HCT116 (cell line): ENCODE data around the gene AOAH. TPM values are rescaled to one million over a fixed set of nuclear protein-coding genes. Genes with fewer than 3 reads are reported as not detected.

ENCODE experiments used
- ATAC-seq: fragments of 200-7000 bp; cut with Tn5 transposase; 2 replicates; pipeline ENCODE4 v1.9.1; 2020; ENCODE audit warnings: mild to moderate bottlenecking, moderate library complexity
- BruUV-seq: library from RNA; stranded (reverse); fragments of 400-500 nt; replicated peaks from 2 replicates; lab custom pipeline; 2021; lab: Mats Ljungman, UMichigan
- CTCF ChIA-PET: fragments of 300-600 bp; sonication (Branson Sonifier 250); formaldehyde crosslinking; loops from one replicate; lab custom pipeline; 2021; ENCODE audit warnings: antibody characterized with exemption; lab: Charles Lee
- POLR2A ChIA-PET: fragments of 300-600, 350-600 bp; sonication (Branson Sonifier 250); formaldehyde crosslinking; loops from one replicate; lab custom pipeline; 2021; ENCODE audit warnings: antibody characterized with exemption; lab: Charles Lee
- RAD21 ChIA-PET, 2 experiments: fragments of 300-600 bp; sonication (Branson Sonifier 250); formaldehyde crosslinking; loops; one replicate each; lab custom pipeline; 2023; ENCODE audit warnings: low total read pairs in 2 of 2; ENCODE audit not compliant: uncharacterized antibody in 2 of 2, unreplicated experiment in 2 of 2, low non-redundant PET in 1 of 2; lab: Charles Lee
- DNase-seq: peaks from one replicate; pipeline ENCODE4 v3.0.0-alpha.2; 2010; ENCODE audit warnings: low read depth, low spot score
- H2AFZ ChIP-seq: fragments of 200-600 bp; shearing (Covaris generic), sonication (generic); 2 replicates; pipeline ENCODE4 v1.6.1; 2017; ENCODE audit warnings: low read depth, mixed run types, mixed read lengths, antibody characterized with exemption, low read length; ENCODE audit not compliant: poor library complexity, severe bottlenecking
- H3K27ac ChIP-seq: 2 replicates; pipeline ENCODE4 v1.5.1; 2012; ENCODE audit warnings: low read depth, low read length
- H3K27me3 ChIP-seq: fragments of 200-600 bp; sonication (generic); 2 replicates; pipeline ENCODE4 v1.6.1; 2016; ENCODE audit warnings: mixed run types, low read length, mixed read lengths; ENCODE audit not compliant: insufficient read depth
- H3K36me3 ChIP-seq, 2 experiments: fragments of 200-500 bp in 1 of 2; fragments of 200-600 bp in 1 of 2; sonication (Bioruptor generic) in 1 of 2; sonication (generic) in 1 of 2; 2 replicates each; pipeline versions ENCODE4 v1.5.1 to v1.6.1; 2014 to 2016; ENCODE audit warnings: low read length in 2 of 2, inconsistent platforms in 1 of 2, mixed read lengths in 1 of 2, mixed run types in 1 of 2; ENCODE audit not compliant: insufficient read depth in 2 of 2, control insufficient read depth in 1 of 2
- H3K4me1 ChIP-seq, 2 experiments: fragments of 200-600 bp in 1 of 2; sonication (generic) in 1 of 2; 2 replicates each; pipeline versions ENCODE4 v1.5.1 to v1.6.1; 2012 to 2017; ENCODE audit warnings: low read length in 2 of 2, inconsistent platforms in 1 of 2, mild to moderate bottlenecking in 1 of 2, mixed read lengths in 1 of 2, mixed run types in 1 of 2, moderate library complexity in 1 of 2; ENCODE audit not compliant: insufficient read depth in 2 of 2, control insufficient read depth in 1 of 2
- H3K4me2 ChIP-seq: fragments of 200-600 bp; sonication (generic); 2 replicates; pipeline ENCODE4 v1.6.1; 2017; ENCODE audit warnings: mixed run types, low read length, mixed read lengths
- H3K4me3 ChIP-seq, 2 experiments: fragments of 200-600 bp in 1 of 2; sonication (generic) in 1 of 2; replicated peaks in 1 of 2; 2 replicates each; pipeline ENCODE4 v1.5.1; 2011 to 2016; ENCODE audit warnings: low read length in 2 of 2, control low read depth in 1 of 2, low read depth in 1 of 2, mild to moderate bottlenecking in 1 of 2, mixed read lengths in 1 of 2, mixed run types in 1 of 2
- H3K79me2 ChIP-seq: fragments of 200-600 bp; sonication (generic); 2 replicates; pipeline ENCODE4 v1.6.1; 2017; ENCODE audit warnings: mild to moderate bottlenecking, mixed run types, low read length, moderate library complexity, mixed read lengths; ENCODE audit not compliant: insufficient read depth
- H3K9ac ChIP-seq: fragments of 200-600 bp; sonication (generic); 2 replicates; pipeline ENCODE4 v1.6.1; 2016; ENCODE audit warnings: low read length, mixed read lengths
- H3K9me2 ChIP-seq: fragments of 200-600 bp; sonication (generic), shearing (Covaris generic); 2 replicates; pipeline ENCODE4 v1.6.1; 2017; ENCODE audit warnings: mixed run types, mild to moderate bottlenecking, moderate library complexity; ENCODE audit not compliant: insufficient read depth
- H3K9me3 ChIP-seq, 2 experiments: fragments of 200-500 bp in 1 of 2; fragments of 200-600 bp in 1 of 2; sonication (Bioruptor generic) in 1 of 2; sonication (generic) in 1 of 2; 2 replicates each; pipeline ENCODE4 v1.6.1; 2014 to 2017; ENCODE audit warnings: low read length in 2 of 2, mixed read lengths in 2 of 2, inconsistent platforms in 1 of 2, low read depth in 1 of 2, mild to moderate bottlenecking in 1 of 2, mixed run types in 1 of 2, moderate library complexity in 1 of 2; ENCODE audit not compliant: control insufficient read depth in 1 of 2, insufficient read depth in 1 of 2
- H4K20me1 ChIP-seq: fragments of 200-600 bp; sonication (generic), shearing (Covaris generic); 2 replicates; pipeline ENCODE4 v1.6.1; 2017; ENCODE audit warnings: mixed run types, mild to moderate bottlenecking, moderate library complexity; ENCODE audit not compliant: insufficient read depth
- CTCF ChIP-seq, 3 experiments: fragments of 200-600 bp in 1 of 3; sonication (generic) in 1 of 3; IDR thresholded peaks in 2 of 3; conservative IDR thresholded peaks in 1 of 3; 2 replicates each; pipeline ENCODE4 v1.5.1; 2012 to 2017; ENCODE audit warnings: low read depth in 2 of 3, low read length in 2 of 3, antibody characterized with exemption in 1 of 3, borderline replicate concordance in 1 of 3, control low read depth in 1 of 3, mild to moderate bottlenecking in 1 of 3, mixed read lengths in 1 of 3, mixed run types in 1 of 3, moderate library complexity in 1 of 3; ENCODE audit not compliant: insufficient read depth in 1 of 3
- ELF1 ChIP-seq: IDR thresholded peaks from 2 replicates; pipeline ENCODE4 v1.6.1; 2012; ENCODE audit warnings: low read depth, borderline replicate concordance
- EZH2phosphoT487 ChIP-seq: fragments of 200-600 bp; IDR thresholded peaks from 2 replicates; pipeline ENCODE4 v1.6.1; 2018; ENCODE audit warnings: antibody characterized with exemption, borderline replicate concordance
- MAX ChIP-seq: IDR thresholded peaks from 2 replicates; pipeline ENCODE4 v1.6.1; 2012
- POLR2A ChIP-seq: IDR thresholded peaks from 2 replicates; pipeline ENCODE4 v1.7.0; 2011; ENCODE audit warnings: borderline replicate concordance; ENCODE audit not compliant: insufficient read depth, insufficient read length; ENCODE audit errors: extremely low read depth
- YY1 ChIP-seq: IDR thresholded peaks from 2 replicates; pipeline ENCODE4 v1.6.1; 2011; ENCODE audit warnings: low read length, low read depth, moderate library complexity, mild to moderate bottlenecking; ENCODE audit not compliant: insufficient replicate concordance; ENCODE audit errors: extremely low read depth
- ZBTB33 ChIP-seq: IDR thresholded peaks from 2 replicates; pipeline ENCODE4 v1.6.1; 2011; ENCODE audit warnings: mild to moderate bottlenecking, low read length, moderate library complexity; ENCODE audit not compliant: insufficient replicate concordance; ENCODE audit errors: extremely low read depth
- intact Hi-C: fragments of 100-400 bp; cut with micrococcal nuclease; formaldehyde crosslinking; loops from 2 replicates; pipeline ENCODE4 v1.10.0; 2022
- total RNA-seq: library from RNA; stranded (reverse); gene quantifications from one replicate; pipeline ENCODE4 v1.2.1, GENCODE V29; 2021; ENCODE audit not compliant: unreplicated experiment

AOAH gene
- total RNA-seq, 1 experiment from 2014 or later = 1.1 TPM

GRCh38 chr7:36636126-36636525, 88.2 kb downstream of the AOAH start:
- Histone ChIP-seq H3K4me1 (no peaks in the 10 kb centered on the region), H2AFZ (no peak overlapping the region), H3K9me2 (no peaks in the 10 kb centered on the region), H3K36me3 (no peaks in the 10 kb centered on the region), H3K27me3 (no peaks in the 10 kb centered on the region), H3K9ac (no peak overlapping the region), H3K79me2 (no peaks in the 10 kb centered on the region), H3K4me2 (no peak overlapping the region), H3K27ac (no peak overlapping the region), H4K20me1 (no peaks in the 10 kb centered on the region), H3K4me3 (no peak overlapping the region), H3K9me3 (no peaks in the 10 kb centered on the region)
- no peak for TF ChIP-seq ELF1
- no peak for TF ChIP-seq POLR2A
- TF ChIP-seq CTCF (IDR thresholded peaks at IDR 0.05 in 2 of 3, conservative IDR thresholded peaks at IDR 0.05 in 1 of 3; ENCODE audit: borderline replicate concordance in 1 of 3, insufficient read depth in 1 of 3, low read depth in 2 of 3, low read length in 2 of 3) = no peak
- no peak for TF ChIP-seq YY1
- TF ChIP-seq MAX = no peak
- TF ChIP-seq ZBTB33 = no peak
- TF ChIP-seq EZH2phosphoT487 = no peak
- intact Hi-C loops = no loop called here
- ATAC-seq = no peak
- POLR2A ChIA-PET = no interaction called here
- CTCF ChIA-PET = no interaction called here
- BruUV-seq = no TSS peak
- no peak for DNase-seq
- RAD21 ChIA-PET = no interaction called here
